GM20431 (cell line): ENCODE data around the gene H2BK1.

Experiments
- in situ Hi-C: fragments of 300-500 bp; cut with MseI, MboI; formaldehyde crosslinking; loops from one replicate; pipeline ENCODE4 v1.15.0; 2020; ENCODE audit warnings: low sequenced_read_pairs; ENCODE audit not compliant: unreplicated experiment

The H2BK1 gene

DNA sequence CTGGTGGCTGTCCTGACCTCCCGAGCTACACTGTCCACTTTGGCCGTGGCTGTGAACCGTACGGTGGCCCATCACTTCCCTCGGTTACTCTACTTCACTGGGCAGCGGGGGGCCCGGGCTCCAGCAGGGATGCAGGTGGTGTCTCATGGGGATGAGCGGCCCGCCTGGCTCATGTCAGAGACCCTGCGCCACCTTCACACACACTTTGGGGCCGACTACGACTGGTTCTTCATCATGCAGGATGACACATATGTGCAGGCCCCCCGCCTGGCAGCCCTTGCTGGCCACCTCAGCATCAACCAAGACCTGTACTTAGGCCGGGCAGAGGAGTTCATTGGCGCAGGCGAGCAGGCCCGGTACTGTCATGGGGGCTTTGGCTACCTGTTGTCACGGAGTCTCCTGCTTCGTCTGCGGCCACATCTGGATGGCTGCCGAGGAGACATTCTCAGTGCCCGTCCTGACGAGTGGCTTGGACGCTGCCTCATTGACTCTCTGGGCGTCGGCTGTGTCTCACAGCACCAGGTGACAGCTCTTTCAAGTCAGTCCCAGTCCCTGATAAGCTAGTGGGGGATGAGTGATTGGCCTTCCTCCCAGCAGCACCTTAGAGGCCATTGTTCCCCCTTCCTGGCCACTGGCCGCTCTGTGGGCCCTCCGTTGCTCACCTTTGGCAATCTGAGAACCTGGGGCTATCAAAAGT, 25.0 kb upstream of the H2BK1 start:
- in situ Hi-C loops = no loop called here

DNA sequence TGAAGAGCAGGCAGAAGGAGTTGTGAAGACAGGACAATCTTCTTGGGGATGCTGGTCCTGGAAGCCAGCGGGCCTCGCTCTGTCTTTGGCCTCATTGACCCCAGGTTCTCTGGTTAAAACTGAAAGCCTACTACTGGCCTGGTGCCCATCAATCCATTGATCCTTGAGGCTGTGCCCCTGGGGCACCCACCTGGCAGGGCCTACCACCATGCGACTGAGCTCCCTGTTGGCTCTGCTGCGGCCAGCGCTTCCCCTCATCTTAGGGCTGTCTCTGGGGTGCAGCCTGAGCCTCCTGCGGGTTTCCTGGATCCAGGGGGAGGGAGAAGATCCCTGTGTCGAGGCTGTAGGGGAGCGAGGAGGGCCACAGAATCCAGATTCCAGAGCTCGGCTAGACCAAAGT, 23.5 kb upstream of the H2BK1 start:
- in situ Hi-C loops = no loop called here

DNA sequence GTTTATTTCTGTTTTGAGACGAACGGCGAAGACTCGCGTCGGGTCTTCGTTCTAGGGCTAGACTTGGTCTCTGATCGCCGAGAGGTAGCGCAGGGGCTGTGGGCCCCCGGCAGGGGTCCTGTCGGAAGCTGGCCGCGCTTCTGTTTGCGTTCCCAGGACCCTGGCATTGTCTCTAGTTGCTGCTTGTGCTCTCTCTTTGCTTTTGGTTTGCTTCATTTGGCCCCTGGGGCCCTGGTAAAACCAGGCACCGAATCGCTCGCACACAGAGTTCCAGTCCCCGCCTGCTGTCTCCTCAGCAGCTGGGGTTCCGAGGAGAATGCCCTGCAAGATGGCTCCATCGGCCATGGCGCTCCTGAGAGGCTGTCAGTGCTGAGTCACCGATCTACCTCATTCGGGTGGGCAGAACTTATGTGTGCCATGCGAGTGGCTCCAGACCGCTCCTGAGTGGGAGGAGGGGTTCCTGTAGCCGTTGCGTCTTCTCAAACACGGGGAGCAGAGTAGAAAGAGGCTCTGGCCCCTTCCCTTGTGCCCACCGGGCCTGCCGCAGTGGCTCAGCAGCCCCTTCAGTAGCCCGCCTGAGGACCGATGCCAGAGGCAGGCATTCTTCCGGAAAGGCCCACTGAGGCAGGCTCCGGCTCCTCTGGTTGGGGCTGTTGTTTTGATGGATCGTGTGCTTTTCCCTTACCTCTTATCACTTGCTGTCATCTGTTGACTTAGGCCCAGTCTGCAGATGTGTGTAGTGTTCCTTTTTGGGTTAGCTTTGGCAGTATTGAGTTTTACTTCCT, 22.8 kb upstream of the H2BK1 start:
- in situ Hi-C loops = no loop called here

DNA sequence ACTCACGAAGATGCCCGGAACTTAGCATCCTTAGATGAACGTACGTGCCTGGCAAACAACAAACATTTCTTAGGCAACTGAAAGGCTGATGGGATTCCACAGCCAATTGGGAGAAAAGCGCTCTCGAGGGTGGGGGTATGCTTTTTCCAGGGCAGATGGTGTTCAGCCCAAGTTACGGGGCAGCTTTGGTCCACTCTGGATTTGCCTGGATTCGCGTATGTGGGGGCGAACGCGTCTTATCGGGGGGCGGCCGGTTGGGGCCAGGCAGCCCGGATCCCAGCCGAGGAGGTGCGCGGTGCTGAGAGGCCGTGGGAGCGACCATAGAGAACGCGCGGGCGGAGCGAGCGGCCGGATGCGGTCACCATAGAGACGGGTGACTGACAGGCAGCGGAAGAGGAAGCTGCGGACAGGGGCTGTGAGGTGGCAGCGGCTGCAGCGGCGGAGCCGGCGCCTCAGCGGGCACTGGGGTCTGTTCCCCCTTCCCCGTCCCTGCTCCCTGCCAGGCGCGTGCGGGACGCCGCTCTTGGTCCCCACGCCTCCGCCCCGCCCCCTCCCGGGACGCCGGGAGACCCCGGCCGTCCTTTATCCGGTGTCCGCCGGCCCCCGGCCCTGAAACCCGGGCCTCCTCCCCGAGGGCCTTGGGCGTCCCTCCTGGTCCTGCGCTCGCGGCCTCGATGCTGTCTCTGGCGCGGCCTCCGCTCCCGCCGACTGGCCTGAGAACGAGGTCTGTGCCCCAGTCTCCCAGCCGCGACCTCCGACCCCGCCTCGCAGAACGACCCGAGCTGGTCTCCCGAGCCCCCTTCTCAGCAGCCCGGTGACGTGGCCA, 22.0 kb upstream of the H2BK1 start, which contains the start of gene CHPF2:
TSS of gene CHPF2 (plus strand) at position 393 of the 826 bp plus-strand sequence. CDS start 1,529 bp downstream, outside the sequence.
- in situ Hi-C loops = no loop called here

DNA sequence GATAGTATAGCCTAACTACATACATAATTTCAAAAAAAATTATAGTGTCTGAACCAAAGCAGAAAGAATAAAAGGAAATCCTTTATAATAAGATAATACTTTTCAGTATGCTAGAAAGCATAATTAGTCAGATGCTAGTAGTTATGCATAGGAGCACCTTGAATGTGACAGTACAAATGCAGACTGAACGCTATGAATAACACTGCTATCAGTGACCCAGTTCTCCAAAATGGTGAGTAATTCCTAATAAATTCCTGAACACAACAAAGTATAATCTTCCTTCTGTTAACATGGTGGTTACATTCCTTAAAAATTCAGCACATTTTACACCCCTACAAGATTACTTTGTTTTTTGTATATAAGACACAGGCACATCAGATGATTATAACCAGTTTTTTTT, 20.8 kb upstream of the H2BK1 start:
- in situ Hi-C loops = no loop called here

DNA sequence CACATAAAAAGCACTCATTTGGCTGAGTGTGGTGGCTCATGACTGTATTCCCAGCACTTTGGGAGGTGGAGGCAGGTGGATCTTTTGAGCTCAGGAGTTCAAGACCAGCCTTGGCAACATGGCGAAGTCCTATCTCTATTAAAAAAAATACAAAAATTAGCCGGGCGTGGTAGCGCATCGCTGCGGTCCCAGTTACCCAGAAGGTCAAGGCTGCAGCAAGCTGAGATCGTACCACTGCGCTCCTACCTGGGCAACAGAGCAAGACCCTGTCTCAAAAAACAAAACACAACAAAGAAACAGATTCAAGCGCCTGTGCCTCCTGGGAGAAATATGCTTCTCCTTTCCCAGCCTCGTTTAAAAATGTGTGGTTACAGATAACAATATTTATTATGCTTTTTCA, 19.0 kb upstream of the H2BK1 start:
- in situ Hi-C loops = no loop called here

DNA sequence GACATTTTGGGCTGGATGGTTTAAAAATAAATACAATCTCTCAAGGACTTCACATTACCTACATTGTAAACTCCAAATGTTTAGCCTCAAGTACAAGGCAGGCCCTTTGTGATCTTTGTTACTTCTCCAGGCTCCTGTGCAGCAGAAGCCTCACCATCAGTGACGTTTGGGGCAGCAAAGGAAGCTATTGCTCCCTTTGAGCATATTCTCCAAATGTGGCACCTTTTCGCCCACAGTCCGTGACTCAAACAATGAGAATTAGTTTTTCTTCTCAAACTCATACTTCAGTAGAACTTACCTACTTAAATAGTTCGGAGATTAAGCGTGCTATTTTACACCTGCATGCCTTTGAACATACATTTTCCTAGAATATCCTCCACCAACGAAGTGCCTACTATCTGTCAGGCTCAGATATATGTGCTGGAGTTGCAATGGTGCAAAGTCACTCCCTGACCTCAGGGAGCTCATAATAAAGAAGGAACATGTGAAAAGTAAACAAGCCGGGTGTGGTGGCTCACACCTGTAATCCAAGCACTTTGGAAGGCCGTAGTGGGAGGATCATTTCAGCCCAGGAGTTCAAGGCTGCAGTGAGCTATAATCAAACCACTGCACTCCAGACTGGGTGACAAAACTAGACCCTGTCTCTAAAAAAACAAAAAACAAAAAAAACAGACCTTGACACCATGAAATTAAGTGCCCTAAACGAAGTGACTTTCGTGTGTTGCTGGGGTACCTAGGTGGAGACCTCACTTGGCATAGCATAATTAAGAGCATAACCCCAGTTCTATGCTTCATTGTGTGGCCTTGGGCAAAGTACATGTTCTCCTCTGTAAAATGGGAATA, 18.0 kb upstream of the H2BK1 start:
- in situ Hi-C loops = no loop called here

DNA sequence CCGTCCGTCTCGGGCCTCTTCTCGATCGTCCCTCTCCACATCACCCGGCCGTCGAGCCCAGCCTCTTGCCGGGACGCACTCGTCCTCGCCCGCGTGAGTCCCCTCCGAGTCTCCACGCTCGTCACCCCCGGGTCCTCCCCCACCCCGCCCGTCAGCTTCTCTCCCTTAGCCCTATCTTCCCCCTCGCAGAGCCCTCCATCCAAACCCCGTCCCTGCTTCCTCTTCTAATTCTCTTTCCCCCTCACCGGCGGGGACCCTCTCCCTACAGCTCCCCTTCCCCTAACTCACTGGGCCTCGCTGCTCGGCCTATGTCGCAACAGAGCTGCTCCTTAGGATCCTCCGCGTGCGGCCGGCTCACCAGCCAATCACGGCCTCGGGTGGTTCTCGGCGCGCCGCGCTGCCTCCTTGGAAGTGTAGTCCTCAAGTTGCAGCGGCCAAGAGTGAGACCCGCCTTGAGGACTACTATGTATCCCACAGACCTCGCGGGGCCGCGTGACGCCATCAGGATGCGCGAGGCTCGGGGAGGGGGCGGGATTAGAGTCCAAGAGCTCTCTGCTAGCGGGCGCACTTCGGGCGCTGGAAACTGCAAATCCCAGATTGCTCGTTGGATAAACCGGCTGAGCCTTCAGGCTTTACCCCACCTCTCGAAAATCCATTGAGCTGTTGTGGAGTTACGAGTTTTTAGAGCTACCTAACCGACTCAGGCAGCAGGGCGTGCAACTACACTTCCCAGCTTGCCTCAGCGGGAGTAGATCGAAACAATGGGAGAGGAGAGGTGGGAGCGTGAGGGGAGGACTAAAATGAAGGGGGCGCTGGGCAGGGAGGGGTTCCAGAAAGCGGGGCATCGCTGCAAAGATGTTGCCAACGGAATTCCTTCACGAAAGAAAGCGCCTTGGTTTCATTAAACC, 16.8 kb upstream of the H2BK1 start, which contains the start of gene ABCF2:
TSS of gene ABCF2 (minus strand) at position 331 of the 908 bp plus-strand sequence. CDS start 747 bp downstream, outside the sequence.
- in situ Hi-C loops = no loop called here

DNA sequence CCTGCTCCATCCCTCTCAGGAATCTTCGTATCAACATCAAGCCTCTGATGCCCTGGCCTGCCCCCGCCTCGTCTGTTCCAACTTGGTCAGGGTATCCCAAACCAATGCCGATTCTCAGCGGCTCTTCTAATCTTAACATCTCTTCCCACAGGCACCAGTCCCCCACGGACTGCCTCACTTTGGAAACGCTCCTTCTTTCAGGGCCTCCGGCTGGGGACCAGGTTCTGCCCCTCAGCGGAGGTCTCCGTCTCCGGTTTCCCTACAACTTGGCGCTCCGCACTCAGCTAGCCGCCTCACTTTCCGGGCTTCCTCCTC, 16.2 kb upstream of the H2BK1 start:
- in situ Hi-C loops = no loop called here

DNA sequence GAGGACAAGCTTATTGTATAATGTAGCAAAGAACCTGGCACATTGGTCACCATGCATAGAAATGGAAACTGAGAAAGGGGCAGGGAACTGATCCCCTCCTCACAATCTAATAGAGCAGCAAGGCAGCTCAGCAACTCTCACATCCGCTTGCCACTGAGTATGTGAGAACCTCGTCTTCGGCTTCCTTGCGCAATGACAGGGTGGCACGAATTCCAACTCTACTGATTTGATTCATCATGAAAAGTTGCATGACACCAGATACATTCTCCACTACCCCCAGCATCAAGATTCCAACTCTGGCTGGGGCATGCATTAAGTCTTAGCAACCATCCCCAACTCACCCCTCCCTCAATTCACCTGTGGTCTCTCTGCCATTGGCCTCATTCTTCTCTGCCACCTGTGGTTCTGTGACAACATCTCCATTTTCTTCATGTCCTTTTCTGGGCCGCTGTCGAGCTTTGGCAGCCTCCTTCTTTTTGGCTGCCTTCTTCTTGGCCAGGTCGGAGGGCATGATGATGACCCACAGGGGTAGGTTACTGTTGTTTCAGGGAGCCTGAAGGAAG, 15.7 kb upstream of the H2BK1 start:
- in situ Hi-C loops = no loop called here

DNA sequence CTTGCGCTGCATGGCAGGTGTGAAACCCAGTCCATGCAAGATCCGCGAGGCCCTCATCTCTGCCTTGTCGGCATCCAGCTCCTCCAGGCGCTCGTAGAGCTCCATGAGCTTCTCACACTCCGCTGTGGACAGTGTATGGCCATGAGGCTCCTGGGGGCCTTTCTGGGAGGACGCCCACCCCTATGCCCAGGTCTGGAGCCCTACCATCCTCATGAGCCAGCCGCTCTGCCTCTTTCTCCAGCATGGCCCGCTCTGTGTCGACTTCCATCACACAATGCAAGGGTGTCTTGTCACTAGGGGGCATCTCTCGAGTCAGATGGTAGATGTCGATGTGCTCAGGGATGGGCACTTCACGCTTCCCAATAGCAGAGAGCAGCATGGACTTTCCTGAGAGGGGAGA, 13.4 kb upstream of the H2BK1 start:
- in situ Hi-C loops = no loop called here

DNA sequence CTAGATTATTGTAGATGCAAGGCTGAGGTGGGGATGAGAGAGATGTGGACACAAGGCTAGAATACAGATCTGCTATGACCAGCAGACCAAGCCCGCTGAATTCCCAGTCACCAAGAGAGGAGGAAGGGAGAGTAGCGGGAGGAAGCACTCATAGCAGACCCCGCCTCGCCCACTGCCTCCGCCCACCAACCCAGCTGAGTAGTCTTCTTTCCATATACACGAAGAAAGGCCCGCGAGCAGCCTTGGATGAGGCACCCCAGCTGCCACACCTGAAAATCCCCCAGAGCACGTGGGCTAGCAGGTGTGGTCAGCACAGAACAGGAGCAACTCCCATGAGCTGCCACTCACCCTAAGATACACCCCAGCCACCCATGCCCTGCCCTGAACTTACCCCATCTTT, 7.9 kb upstream of the H2BK1 start:
- in situ Hi-C loops = no loop called here

DNA sequence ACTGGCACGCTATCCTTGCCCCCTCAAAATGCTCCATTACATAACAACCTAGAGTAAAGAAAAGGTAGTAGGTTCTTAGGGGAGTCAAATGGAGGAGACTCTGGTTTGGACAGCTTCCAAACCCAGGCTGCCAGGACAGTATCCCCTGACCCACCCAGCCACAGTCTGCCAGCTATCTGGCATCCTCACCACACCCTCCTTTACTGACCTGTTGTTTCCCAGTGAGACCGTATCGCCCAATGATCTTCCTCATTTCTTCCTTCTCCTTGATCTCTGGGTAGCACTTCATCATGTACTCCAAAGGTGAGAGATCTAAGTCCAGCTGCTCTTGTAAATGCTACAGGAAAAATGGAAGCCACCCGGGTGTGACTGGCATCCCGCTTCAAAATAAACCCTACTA, 5.1 kb upstream of the H2BK1 start:
- in situ Hi-C loops = no loop called here

DNA sequence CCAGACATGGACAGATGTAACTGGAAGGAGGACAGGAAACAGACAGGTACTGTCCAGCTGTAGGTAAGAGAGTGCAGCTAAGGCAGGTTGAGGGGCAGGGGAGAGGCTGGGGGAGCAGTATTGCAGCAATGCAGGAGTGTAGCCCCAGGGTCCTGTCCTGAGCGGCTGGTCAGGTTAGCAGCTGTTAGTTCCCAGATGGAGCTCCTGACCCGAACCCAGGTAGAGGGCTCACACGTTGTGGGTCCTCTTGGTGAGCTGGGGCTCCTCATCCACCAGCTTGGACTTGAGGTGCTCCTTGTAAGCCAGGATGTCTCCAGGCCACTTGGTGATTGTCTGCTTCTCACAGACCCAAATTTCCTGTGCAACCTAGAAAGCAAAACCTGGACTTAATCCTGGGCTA, 3.5 kb upstream of the H2BK1 start:
- in situ Hi-C loops = no loop called here

DNA sequence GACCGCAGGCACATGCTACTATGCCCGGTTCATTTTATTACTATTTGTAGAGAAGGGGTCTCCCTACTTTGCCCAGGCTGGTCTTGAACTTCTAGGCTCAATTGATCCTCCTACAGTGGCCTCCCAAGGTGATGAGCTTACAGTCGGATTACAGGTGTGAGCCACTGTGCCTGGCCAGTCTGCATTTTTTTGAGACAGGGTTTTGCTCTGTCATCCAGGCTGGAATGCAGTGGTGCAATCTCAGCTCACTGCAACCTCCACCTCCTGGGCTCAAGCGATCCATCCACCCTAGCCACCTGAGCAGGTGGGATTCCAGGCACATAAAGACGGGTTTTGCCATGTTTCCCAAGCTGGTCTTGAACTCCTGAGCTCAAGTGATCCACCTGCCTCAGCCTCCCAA, 2.3 kb upstream of the H2BK1 start:
- in situ Hi-C loops = no loop called here

DNA sequence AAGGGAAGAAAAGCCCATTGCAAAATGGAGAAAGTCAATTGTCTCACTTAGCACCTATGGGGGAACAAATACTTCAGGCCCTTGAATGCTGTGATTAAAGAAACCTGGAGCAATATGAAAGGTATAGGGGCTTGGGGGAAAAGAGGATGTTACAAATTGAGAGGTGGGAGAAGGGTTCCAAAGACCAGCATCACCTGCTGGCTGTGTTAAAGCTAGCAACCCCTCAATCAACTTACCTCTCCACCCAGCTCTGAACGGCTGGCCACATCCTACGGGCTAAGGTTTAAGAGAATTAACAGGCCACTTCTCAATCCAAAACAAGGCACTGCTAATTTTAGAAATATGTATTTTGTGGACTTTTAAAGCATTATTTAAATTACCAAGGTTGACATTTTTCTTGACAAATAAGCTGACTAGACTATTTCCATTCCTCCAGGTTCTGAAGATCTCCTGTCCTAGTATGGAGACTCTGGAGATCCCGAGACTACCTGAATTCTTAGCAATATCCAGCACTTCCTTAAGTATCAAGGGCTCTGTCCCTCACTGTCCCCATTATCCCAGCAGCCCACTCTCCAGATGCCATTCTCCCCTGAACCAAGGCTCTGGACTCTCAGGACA, 976 bp upstream of the H2BK1 start:
- in situ Hi-C loops = no loop called here

DNA sequence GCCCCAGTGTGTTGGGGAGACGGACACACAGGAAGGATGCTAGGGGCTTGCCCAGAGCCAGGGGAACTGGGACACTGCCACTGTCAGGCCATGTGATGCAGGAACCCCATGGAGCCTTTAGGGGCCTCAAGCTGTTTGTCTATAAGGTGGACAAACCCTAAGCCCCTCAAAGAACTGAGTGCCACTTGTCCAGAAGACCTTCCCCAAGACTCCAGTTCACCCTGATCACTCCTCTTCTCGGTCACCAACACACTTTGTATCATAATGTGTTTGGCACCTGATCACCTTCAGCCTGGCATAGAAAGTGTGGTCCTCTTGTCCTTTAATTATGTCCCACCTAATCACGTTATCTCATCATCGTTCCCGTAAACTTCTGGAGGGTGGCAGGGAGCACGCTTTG, 700 bp downstream of the H2BK1 start:
- in situ Hi-C loops = no loop called here

DNA sequence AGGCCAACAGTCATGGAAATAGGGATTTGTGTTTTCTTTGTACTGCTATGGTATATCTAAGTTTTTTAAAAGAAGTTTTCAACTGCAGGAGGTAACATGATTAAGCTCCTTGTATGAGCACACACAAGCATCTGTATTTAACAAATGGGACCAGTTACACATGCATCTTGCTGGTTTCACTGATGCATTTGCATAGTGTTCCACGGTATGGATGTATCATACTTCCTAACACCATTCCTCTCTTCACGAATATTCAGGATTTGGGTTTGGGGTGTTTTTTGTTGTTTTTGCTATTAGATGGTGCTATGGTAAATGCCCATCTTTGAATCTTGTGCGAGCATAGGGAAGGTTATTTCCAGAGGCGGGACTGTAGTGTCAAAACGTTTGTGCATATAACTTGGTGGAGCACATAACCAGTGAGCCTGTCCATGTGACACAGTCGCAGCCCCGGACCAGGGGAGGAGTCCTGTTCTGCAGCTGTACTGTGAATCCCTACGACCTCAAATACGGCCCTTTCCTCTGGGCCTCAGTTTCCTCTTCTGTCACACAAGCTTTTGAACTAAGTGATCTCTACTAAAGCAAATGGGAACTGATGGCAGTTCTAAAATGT, 1.9 kb downstream of the H2BK1 start:
- in situ Hi-C loops = no loop called here
